GM23338 (cell line): ENCODE data around the gene MCTP1. TPM values are rescaled to one million over a fixed set of nuclear protein-coding genes. Genes with fewer than 3 reads are reported as not detected.

Experiments used
- ATAC-seq: fragments of 200-7000 bp; cut with Tn5 transposase; 3 replicates; pipeline ENCODE4 v1.9.1; 2020
- DNase-seq: peaks from one replicate; pipeline ENCODE4 v3.0.0-alpha.2; 2015; ENCODE audit warnings: low spot score
- H2AFZ ChIP-seq: fragments of 200-600 bp; sonication (generic); 2 replicates; pipeline ENCODE4 v1.8.0; 2016; ENCODE audit warnings: antibody characterized with exemption, mild to moderate bottlenecking, moderate library complexity
- H3F3A ChIP-seq: fragments of 200-600 bp; sonication (generic); replicated peaks from 2 replicates; pipeline ENCODE4 v1.8.0; 2017; ENCODE audit warnings: antibody characterized with exemption, mixed run types, low read depth
- H3K27ac ChIP-seq: fragments of 200-600 bp; sonication (generic); 2 replicates; pipeline ENCODE4 v1.6.1; 2016; ENCODE audit warnings: low read depth
- H3K27me3 ChIP-seq: fragments of 200-600 bp; sonication (generic); 2 replicates; pipeline ENCODE4 v1.8.0; 2016; ENCODE audit warnings: mild to moderate bottlenecking, mixed run types, moderate library complexity; ENCODE audit not compliant: insufficient read depth
- H3K36me3 ChIP-seq: fragments of 200-600 bp; sonication (generic); 2 replicates; pipeline ENCODE4 v1.8.0; 2016; ENCODE audit warnings: mild to moderate bottlenecking; ENCODE audit not compliant: insufficient read depth
- H3K4me1 ChIP-seq: fragments of 200-600 bp; sonication (generic); 2 replicates; pipeline ENCODE4 v1.8.0; 2016; ENCODE audit warnings: mild to moderate bottlenecking, moderate library complexity; ENCODE audit not compliant: insufficient read depth
- H3K4me2 ChIP-seq: fragments of 200-600 bp; sonication (generic); 2 replicates; pipeline ENCODE4 v1.7.1; 2017; ENCODE audit warnings: mixed run types
- H3K4me3 ChIP-seq: fragments of 200-600 bp; sonication (generic); 2 replicates; pipeline ENCODE4 v1.6.1; 2016; ENCODE audit warnings: mixed run types
- H3K79me2 ChIP-seq: fragments of 200-600 bp; sonication (generic); replicated peaks from 2 replicates; pipeline ENCODE4 v1.8.0; 2017; ENCODE audit warnings: mild to moderate bottlenecking; ENCODE audit not compliant: insufficient read depth
- H3K9me2 ChIP-seq: fragments of 200-600 bp; sonication (generic); 2 replicates; pipeline ENCODE4 v1.8.0; 2017; ENCODE audit not compliant: insufficient read depth
- H4K20me1 ChIP-seq: fragments of 200-600 bp; sonication (generic); replicated peaks from 2 replicates; pipeline ENCODE4 v1.8.0; 2017; ENCODE audit warnings: mild to moderate bottlenecking; ENCODE audit not compliant: insufficient read depth
- H3K27ac Mint-ChIP-seq: 2 replicates; pipeline ENCODE4 v1.8.0; 2020; ENCODE audit warnings: inconsistent platforms, mild to moderate bottlenecking, moderate library complexity, mixed read lengths
- H3K27me3 Mint-ChIP-seq: 3 replicates; pipeline ENCODE4 v1.8.0; 2022; ENCODE audit warnings: low read depth, mild to moderate bottlenecking, moderate library complexity, mixed read lengths, inconsistent platforms; ENCODE audit not compliant: insufficient read depth, poor library complexity
- H3K36me3 Mint-ChIP-seq: 3 replicates; pipeline ENCODE4 v1.8.0; 2021; ENCODE audit warnings: low read depth, mild to moderate bottlenecking, inconsistent platforms, moderate library complexity, mixed read lengths
- H3K4me1 Mint-ChIP-seq: 3 replicates; pipeline ENCODE4 v1.8.0; 2020; ENCODE audit warnings: mild to moderate bottlenecking, inconsistent platforms, mixed read lengths
- H3K4me3 Mint-ChIP-seq: 3 replicates; pipeline ENCODE4 v1.8.0; 2021; ENCODE audit warnings: moderate library complexity, mild to moderate bottlenecking, inconsistent platforms, mixed read lengths
- H3K9me3 Mint-ChIP-seq: 3 replicates; pipeline ENCODE4 v1.8.0; 2020; ENCODE audit warnings: moderate library complexity, mild to moderate bottlenecking, inconsistent platforms, mixed read lengths
- CREB1 ChIP-seq: fragments of 250-450 bp; sonication (Bioruptor Pico); IDR thresholded peaks from 2 replicates; pipeline ENCODE4 v1.5.0; 2020; ENCODE audit warnings: low read depth, mild to moderate bottlenecking, moderate library complexity
- EZH2 ChIP-seq: fragments of 200-600 bp; sonication (generic); IDR thresholded peaks from one replicate; pipeline ENCODE4 v1.8.0; 2017; ENCODE audit warnings: antibody characterized with exemption, mild to moderate bottlenecking, low read depth; ENCODE audit not compliant: unreplicated experiment
- EZH2phosphoT487 ChIP-seq: fragments of 200-600 bp; sonication (generic); IDR thresholded peaks from one replicate; pipeline ENCODE4 v1.8.1; 2018; ENCODE audit warnings: antibody characterized with exemption; ENCODE audit not compliant: unreplicated experiment
- JUNB ChIP-seq: IDR thresholded peaks from one replicate; pipeline ENCODE4 v1.6.1; 2016; ENCODE audit warnings: antibody characterized with exemption; ENCODE audit not compliant: unreplicated experiment
- NANOG ChIP-seq: IDR thresholded peaks from 2 replicates; pipeline ENCODE4 v1.6.1; 2016; ENCODE audit warnings: antibody characterized with exemption, borderline replicate concordance
- POLR2AphosphoS5 ChIP-seq: IDR thresholded peaks from 2 replicates; pipeline ENCODE4 v1.6.1; 2016; ENCODE audit warnings: antibody characterized with exemption, low read depth
- STAT1 ChIP-seq: IDR thresholded peaks from one replicate; pipeline ENCODE4 v1.6.1; 2016; ENCODE audit warnings: antibody characterized with exemption; ENCODE audit not compliant: unreplicated experiment
- ZNF114 ChIP-seq: fragments of 250-450 bp; sonication (Bioruptor Pico); IDR thresholded peaks from 2 replicates; pipeline ENCODE4 v1.5.0; 2020; ENCODE audit warnings: mild to moderate bottlenecking, moderate library complexity
- ZNF331 ChIP-seq: fragments of 250-450 bp; sonication (Bioruptor Pico); IDR thresholded peaks from 2 replicates; pipeline ENCODE4 v1.5.0; 2020; ENCODE audit warnings: low read depth, mild to moderate bottlenecking, moderate library complexity
- polyA plus RNA-seq: library from polyadenylated mRNA; unstranded; fragments of >200 nt; fragmentation: Nextera tagmentation; extraction: Ambion mirVana; gene quantifications from 2 replicates; pipeline ENCODE4 v1.2.1, GENCODE V29; 2016
- total RNA-seq: library from RNA; depleted of rRNA; stranded (reverse); fragments of >200 nt; shearing (Covaris generic); gene quantifications from 2 replicates; pipeline ENCODE4 v1.2.3, GENCODE V29; 2014
- TF ChIP-seq, protein P1 (sequence below): IDR thresholded peaks from 2 replicates; pipeline ENCODE4 v1.6.1; 2016; ENCODE audit warnings: antibody characterized with exemption
- TF ChIP-seq, protein P2 (sequence below): fragments of 250-450 bp; sonication (Bioruptor Pico); IDR thresholded peaks from 2 replicates; pipeline ENCODE4 v1.5.0; 2020; ENCODE audit warnings: mild to moderate bottlenecking, moderate library complexity
- TF ChIP-seq, protein P3 (sequence below): IDR thresholded peaks from one replicate; pipeline ENCODE4 v1.6.1; 2018; ENCODE audit warnings: antibody characterized with exemption; ENCODE audit not compliant: unreplicated experiment
- TF ChIP-seq, protein P4 (sequence below), 2 experiments: fragments of 200-600 bp in 1 of 2; sonication (generic) in 1 of 2; conservative IDR thresholded peaks; 2 replicates each; pipeline versions ENCODE4 v1.5.1 to v1.6.1; 2016 to 2017; ENCODE audit warnings: antibody characterized with exemption in 2 of 2, low read depth in 2 of 2, mild to moderate bottlenecking in 2 of 2, moderate library complexity in 1 of 2

Gene MCTP1
- total and polyA plus RNA-seq, 2 experiments from 2014 or later, result 3.7 to 4.2 TPM

DNA sequence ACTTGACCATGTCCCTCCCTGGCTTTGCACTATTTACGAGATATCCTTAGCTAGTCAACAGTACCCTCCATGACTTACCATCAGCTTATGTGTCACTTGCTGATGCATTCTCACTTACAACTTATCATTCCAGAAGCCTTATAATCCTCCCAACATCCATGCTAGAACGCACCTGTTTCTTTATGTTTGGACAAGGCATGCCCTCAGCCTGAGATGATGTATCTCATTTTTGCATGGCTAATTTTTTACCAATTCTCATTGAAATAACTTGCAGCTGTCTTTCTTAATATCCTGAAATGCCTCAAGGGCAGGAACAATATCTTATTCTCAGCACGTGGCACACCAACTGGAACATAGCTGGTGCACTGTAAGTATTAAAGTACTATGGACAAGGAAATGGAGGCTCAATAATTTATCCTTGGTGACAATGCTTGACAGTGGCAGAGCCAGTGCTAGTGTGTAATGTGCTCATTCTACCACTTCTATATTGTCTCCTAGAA, 384.8 kb downstream of the MCTP1 start:
- Histone ChIP-seq H2AFZ (no peak overlapping the region), H4K20me1 (no peaks in the 10 kb centered on the region), H3K27me3 (no peaks in the 10 kb centered on the region), H3K4me3 (no peak overlapping the region), H3K79me2 (no peaks in the 10 kb centered on the region), H3K27ac (no peak overlapping the region), H3K4me1 (no peaks in the 10 kb centered on the region), H3K9me2 (no peaks in the 10 kb centered on the region), H3F3A (no peaks in the 10 kb centered on the region), H3K4me2 (no peak overlapping the region), H3K36me3 (no peaks in the 10 kb centered on the region)
- Mint-ChIP-seq H3K4me3 (no peak overlapping the region), H3K4me1 (no peaks in the 10 kb centered on the region), H3K27me3 (no peaks in the 10 kb centered on the region), H3K27ac (no peak overlapping the region), H3K9me3 (no peaks in the 10 kb centered on the region), H3K36me3 (no peaks in the 10 kb centered on the region)
- no peak for ATAC-seq
- no peak for DNase-seq
- no peak for TF ChIP-seq CREB1 (CRISPR knock-in tag)
- TF ChIP-seq ZNF331 (CRISPR knock-in tag), result no peak
- TF ChIP-seq NANOG, result no peak
- no peak for TF ChIP-seq EZH2phosphoT487
- no peak for TF ChIP-seq ZNF114 (CRISPR knock-in tag)
- TF ChIP-seq, protein P1, sequence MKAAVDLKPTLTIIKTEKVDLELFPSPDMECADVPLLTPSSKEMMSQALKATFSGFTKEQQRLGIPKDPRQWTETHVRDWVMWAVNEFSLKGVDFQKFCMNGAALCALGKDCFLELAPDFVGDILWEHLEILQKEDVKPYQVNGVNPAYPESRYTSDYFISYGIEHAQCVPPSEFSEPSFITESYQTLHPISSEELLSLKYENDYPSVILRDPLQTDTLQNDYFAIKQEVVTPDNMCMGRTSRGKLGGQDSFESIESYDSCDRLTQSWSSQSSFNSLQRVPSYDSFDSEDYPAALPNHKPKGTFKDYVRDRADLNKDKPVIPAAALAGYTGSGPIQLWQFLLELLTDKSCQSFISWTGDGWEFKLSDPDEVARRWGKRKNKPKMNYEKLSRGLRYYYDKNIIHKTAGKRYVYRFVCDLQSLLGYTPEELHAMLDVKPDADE, result no peak
- TF ChIP-seq, protein P2, sequence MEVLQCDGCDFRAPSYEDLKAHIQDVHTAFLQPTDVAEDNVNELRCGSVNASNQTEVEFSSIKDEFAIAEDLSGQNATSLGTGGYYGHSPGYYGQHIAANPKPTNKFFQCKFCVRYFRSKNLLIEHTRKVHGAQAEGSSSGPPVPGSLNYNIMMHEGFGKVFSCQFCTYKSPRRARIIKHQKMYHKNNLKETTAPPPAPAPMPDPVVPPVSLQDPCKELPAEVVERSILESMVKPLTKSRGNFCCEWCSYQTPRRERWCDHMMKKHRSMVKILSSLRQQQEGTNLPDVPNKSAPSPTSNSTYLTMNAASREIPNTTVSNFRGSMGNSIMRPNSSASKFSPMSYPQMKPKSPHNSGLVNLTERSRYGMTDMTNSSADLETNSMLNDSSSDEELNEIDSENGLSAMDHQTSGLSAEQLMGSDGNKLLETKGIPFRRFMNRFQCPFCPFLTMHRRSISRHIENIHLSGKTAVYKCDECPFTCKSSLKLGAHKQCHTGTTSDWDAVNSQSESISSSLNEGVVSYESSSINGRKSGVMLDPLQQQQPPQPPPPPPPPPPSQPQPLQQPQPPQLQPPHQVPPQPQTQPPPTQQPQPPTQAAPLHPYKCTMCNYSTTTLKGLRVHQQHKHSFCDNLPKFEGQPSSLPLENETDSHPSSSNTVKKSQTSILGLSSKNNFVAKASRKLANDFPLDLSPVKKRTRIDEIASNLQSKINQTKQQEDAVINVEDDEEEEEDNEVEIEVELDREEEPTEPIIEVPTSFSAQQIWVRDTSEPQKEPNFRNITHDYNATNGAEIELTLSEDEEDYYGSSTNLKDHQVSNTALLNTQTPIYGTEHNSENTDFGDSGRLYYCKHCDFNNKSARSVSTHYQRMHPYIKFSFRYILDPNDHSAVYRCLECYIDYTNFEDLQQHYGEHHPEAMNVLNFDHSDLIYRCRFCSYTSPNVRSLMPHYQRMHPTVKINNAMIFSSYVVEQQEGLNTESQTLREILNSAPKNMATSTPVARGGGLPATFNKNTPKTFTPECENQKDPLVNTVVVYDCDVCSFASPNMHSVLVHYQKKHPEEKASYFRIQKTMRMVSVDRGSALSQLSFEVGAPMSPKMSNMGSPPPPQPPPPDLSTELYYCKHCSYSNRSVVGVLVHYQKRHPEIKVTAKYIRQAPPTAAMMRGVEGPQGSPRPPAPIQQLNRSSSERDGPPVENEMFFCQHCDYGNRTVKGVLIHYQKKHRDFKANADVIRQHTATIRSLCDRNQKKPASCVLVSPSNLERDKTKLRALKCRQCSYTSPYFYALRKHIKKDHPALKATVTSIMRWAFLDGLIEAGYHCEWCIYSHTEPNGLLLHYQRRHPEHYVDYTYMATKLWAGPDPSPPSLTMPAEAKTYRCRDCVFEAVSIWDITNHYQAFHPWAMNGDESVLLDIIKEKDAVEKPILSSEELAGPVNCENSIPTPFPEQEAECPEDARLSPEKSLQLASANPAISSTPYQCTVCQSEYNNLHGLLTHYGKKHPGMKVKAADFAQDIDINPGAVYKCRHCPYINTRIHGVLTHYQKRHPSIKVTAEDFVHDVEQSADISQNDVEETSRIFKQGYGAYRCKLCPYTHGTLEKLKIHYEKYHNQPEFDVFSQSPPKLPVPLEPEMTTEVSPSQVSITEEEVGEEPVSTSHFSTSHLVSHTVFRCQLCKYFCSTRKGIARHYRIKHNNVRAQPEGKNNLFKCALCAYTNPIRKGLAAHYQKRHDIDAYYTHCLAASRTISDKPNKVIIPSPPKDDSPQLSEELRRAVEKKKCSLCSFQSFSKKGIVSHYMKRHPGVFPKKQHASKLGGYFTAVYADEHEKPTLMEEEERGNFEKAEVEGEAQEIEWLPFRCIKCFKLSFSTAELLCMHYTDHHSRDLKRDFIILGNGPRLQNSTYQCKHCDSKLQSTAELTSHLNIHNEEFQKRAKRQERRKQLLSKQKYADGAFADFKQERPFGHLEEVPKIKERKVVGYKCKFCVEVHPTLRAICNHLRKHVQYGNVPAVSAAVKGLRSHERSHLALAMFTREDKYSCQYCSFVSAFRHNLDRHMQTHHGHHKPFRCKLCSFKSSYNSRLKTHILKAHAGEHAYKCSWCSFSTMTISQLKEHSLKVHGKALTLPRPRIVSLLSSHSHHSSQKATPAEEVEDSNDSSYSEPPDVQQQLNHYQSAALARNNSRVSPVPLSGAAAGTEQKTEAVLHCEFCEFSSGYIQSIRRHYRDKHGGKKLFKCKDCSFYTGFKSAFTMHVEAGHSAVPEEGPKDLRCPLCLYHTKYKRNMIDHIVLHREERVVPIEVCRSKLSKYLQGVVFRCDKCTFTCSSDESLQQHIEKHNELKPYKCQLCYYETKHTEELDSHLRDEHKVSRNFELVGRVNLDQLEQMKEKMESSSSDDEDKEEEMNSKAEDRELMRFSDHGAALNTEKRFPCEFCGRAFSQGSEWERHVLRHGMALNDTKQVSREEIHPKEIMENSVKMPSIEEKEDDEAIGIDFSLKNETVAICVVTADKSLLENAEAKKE (CRISPR knock-in tag), result no peak
- TF ChIP-seq POLR2AphosphoS5, result no peak
- TF ChIP-seq STAT1, result no peak
- TF ChIP-seq, protein P3, sequence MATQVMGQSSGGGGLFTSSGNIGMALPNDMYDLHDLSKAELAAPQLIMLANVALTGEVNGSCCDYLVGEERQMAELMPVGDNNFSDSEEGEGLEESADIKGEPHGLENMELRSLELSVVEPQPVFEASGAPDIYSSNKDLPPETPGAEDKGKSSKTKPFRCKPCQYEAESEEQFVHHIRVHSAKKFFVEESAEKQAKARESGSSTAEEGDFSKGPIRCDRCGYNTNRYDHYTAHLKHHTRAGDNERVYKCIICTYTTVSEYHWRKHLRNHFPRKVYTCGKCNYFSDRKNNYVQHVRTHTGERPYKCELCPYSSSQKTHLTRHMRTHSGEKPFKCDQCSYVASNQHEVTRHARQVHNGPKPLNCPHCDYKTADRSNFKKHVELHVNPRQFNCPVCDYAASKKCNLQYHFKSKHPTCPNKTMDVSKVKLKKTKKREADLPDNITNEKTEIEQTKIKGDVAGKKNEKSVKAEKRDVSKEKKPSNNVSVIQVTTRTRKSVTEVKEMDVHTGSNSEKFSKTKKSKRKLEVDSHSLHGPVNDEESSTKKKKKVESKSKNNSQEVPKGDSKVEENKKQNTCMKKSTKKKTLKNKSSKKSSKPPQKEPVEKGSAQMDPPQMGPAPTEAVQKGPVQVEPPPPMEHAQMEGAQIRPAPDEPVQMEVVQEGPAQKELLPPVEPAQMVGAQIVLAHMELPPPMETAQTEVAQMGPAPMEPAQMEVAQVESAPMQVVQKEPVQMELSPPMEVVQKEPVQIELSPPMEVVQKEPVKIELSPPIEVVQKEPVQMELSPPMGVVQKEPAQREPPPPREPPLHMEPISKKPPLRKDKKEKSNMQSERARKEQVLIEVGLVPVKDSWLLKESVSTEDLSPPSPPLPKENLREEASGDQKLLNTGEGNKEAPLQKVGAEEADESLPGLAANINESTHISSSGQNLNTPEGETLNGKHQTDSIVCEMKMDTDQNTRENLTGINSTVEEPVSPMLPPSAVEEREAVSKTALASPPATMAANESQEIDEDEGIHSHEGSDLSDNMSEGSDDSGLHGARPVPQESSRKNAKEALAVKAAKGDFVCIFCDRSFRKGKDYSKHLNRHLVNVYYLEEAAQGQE, result no peak
- no peak for TF ChIP-seq JUNB
- TF ChIP-seq, protein P4, sequence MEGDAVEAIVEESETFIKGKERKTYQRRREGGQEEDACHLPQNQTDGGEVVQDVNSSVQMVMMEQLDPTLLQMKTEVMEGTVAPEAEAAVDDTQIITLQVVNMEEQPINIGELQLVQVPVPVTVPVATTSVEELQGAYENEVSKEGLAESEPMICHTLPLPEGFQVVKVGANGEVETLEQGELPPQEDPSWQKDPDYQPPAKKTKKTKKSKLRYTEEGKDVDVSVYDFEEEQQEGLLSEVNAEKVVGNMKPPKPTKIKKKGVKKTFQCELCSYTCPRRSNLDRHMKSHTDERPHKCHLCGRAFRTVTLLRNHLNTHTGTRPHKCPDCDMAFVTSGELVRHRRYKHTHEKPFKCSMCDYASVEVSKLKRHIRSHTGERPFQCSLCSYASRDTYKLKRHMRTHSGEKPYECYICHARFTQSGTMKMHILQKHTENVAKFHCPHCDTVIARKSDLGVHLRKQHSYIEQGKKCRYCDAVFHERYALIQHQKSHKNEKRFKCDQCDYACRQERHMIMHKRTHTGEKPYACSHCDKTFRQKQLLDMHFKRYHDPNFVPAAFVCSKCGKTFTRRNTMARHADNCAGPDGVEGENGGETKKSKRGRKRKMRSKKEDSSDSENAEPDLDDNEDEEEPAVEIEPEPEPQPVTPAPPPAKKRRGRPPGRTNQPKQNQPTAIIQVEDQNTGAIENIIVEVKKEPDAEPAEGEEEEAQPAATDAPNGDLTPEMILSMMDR (conservative IDR thresholded peaks at IDR 0.05; ENCODE audit: low read depth in 2 of 2), result no peak
- TF ChIP-seq EZH2, result no peak
